A549 (cell line): ENCODE data around the gene CCNYL1.

Experiments used
- CTCF ChIP-seq: fragments of >200 bp; sonication (Bioruptor Twin); formaldehyde crosslinking; IDR thresholded peaks from 3 replicates; pipeline ENCODE4 v1.5.1; 2016
- MAZ ChIP-seq: fragments of 150-350 bp; IDR thresholded peaks from 2 replicates; pipeline ENCODE4 v1.6.1; 2014; ENCODE audit warnings: antibody characterized with exemption, low read depth, low read length, borderline replicate concordance
- MYC ChIP-seq: IDR thresholded peaks from 2 replicates; pipeline ENCODE4 v1.6.1; 2012; ENCODE audit warnings: mild to moderate bottlenecking, inconsistent platforms, low read length, improper control_type of control experiment, borderline replicate concordance
- RCOR1 ChIP-seq: fragments of 150-350 bp; IDR thresholded peaks from 2 replicates; pipeline ENCODE4 v1.6.1; 2014; ENCODE audit warnings: antibody characterized with exemption, low read length, low read depth

GRCh38 chr2:207731138-207731537 lies 19.7 kb downstream of the CCNYL1 start:
- no peak for TF ChIP-seq CTCF
- no peak for TF ChIP-seq RCOR1
- TF ChIP-seq MAZ = no peak
- no peak for TF ChIP-seq MYC
